Neural crest cell (in vitro differentiated cells): ENCODE results near the gene ZNF609. TPM values are rescaled to one million over a fixed set of nuclear protein-coding genes. Genes with fewer than 3 reads are reported as not detected.
"Not testable (repeated sequence)": the region's sequence is repeated elsewhere in the genome, so short reads cannot be mapped to it uniquely, and the experiment has no call there.

Experiments used
- DNase-seq: peaks from one replicate; pipeline ENCODE4 v3.0.0; 2021; ENCODE audit warnings: low read depth, mixed read lengths, low spot score
- H3K27ac Mint-ChIP-seq: one replicate; pipeline ENCODE4 v1.8.0; 2021; ENCODE audit warnings: mild to moderate bottlenecking, mixed read lengths; ENCODE audit not compliant: unreplicated experiment
- H3K27me3 Mint-ChIP-seq: 2 replicates; pipeline ENCODE4 v1.8.0; 2021; ENCODE audit warnings: low read depth, mild to moderate bottlenecking, mixed read lengths
- H3K36me3 Mint-ChIP-seq: 2 replicates; pipeline ENCODE4 v1.8.0; 2021; ENCODE audit warnings: low read depth, mild to moderate bottlenecking, mixed read lengths
- H3K4me1 Mint-ChIP-seq: 2 replicates; pipeline ENCODE4 v1.8.0; 2021; ENCODE audit warnings: mixed read lengths
- H3K4me3 Mint-ChIP-seq: one replicate; pipeline ENCODE4 v1.8.0; 2021; ENCODE audit warnings: mild to moderate bottlenecking, mixed read lengths
- H3K9me3 Mint-ChIP-seq: 2 replicates; pipeline ENCODE4 v1.8.0; 2021; ENCODE audit warnings: mixed read lengths
- total RNA-seq: library from RNA; stranded (reverse); gene quantifications from 2 replicates; pipeline ENCODE4 v1.2.1, GENCODE V29; 2021
- TF ChIP-seq, protein P1 (sequence below): fragments of 200-600 bp; sonication (generic); conservative IDR thresholded peaks from 2 replicates; pipeline ENCODE4 v1.5.0; 2021; ENCODE audit warnings: antibody characterized with exemption, mild to moderate bottlenecking

The ZNF609 gene
- total RNA-seq, 1 donor from 2014 or later: 43.0 TPM

DNA sequence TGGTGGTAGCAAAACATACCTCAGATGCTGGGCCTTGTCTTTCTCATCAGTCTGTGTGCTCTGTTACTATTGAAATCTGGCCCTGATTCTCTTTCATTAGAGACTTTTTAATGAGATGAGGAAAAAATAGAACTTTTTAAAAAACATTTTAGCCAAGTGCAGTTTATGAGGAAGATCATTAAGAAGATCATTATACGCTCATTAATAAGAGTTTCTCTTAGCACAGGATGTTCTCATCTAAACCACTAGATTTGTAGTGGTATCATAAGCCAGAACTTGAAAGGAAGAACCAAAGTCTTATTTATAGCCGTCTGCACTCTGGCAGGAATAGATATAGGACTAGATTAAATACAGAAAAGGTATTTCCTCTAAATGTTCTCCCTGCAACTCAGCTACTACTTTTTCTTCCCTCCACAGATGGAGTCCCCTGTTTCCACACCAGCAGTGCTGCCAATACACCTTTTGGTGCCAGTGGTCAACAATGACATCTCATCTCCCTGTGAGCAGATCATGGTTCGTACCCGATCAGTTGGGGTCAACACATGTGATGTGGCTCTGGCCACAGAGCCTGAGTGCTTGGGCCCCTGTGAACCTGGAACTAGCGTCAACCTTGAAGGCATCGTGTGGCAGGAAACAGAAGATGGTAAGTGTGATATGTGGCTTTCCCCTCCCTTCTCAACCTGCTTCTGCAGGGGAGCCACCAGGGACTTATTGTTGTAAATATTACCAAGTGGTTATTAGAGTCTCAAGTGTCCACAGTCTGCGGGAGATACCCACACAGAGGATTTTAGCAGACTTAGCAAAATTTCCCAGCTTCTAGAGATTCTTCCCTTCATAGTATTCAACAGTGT lies 162.3 kb downstream of the ZNF609 start:
- Mint-ChIP-seq H3K4me1 (peaks cover 24% of the 10 kb centered on the region), H3K27ac (no peak overlapping the region), H3K36me3 (no peaks in the 10 kb centered on the region), H3K9me3 (no peaks in the 10 kb centered on the region), H3K27me3 (no peaks in the 10 kb centered on the region), H3K4me3 (no peak overlapping the region)
- DNase-seq: no peak
- TF ChIP-seq, protein P1, sequence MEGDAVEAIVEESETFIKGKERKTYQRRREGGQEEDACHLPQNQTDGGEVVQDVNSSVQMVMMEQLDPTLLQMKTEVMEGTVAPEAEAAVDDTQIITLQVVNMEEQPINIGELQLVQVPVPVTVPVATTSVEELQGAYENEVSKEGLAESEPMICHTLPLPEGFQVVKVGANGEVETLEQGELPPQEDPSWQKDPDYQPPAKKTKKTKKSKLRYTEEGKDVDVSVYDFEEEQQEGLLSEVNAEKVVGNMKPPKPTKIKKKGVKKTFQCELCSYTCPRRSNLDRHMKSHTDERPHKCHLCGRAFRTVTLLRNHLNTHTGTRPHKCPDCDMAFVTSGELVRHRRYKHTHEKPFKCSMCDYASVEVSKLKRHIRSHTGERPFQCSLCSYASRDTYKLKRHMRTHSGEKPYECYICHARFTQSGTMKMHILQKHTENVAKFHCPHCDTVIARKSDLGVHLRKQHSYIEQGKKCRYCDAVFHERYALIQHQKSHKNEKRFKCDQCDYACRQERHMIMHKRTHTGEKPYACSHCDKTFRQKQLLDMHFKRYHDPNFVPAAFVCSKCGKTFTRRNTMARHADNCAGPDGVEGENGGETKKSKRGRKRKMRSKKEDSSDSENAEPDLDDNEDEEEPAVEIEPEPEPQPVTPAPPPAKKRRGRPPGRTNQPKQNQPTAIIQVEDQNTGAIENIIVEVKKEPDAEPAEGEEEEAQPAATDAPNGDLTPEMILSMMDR: no peak

DNA sequence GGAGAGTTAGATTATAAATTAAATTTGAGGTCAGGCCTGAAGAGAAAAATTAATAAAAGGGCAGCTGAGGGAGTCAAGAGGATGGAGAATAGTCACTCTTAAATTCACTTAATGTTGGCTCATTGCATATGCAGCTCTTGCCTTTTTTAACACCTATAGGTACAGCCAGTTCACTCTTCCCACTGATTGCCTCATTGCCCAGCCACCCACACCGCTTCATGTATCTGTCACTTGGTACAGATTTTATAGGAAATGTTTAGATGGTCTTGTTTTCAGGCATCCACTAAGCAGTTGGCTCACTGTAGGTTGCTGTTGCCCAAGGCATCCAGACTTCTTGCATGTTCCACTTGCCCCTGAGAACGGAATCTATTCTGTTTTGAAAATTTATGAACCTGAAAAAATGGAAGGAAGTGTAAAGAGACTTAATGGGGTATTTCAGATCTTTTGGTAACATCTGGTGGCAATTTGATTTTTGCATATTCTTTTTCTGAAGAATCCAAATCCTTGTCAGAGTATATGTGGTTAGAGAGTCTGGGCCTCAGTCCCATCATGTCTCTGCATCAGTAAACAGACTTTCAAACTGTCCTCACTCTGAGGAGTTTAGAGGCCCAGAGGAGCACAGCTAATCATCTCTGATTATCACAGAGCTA lies 163.1 kb downstream of the ZNF609 start:
- no peaks in the 10 kb centered on the region for H3K27me3 Mint-ChIP-seq
- H3K9me3 Mint-ChIP-seq: no peaks in the 10 kb centered on the region
- TF ChIP-seq, protein P1: no peak
- DNase-seq: no peak
- H3K4me3 Mint-ChIP-seq: no peak overlapping the region
- peaks cover 20% of the 10 kb centered on the region for H3K4me1 Mint-ChIP-seq
- no peaks in the 10 kb centered on the region for H3K36me3 Mint-ChIP-seq
- H3K27ac Mint-ChIP-seq: no peak overlapping the region

DNA sequence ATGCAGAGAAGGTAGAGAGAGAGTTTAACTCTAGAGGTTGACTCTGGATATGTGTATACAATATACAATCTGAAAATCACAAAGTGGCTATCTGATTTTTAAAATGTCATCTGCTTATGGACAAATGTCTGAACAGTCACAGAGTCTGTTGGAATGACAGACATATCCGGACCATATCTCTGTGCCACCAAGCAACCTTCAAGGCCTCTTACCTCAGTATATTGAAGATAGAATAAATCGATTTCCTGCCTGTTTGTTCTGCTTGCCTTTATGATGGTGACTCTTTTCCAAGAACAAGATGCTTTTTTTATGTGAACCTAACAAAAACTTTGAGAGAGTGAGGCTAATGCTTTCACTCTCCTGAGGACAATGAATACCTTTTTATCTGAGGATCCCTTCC lies 163.9 kb downstream of the ZNF609 start:
- no peak for DNase-seq
- Mint-ChIP-seq H3K27me3 (no peaks in the 10 kb centered on the region), H3K4me1 (peaks cover 18% of the 10 kb centered on the region), H3K36me3 (no peaks in the 10 kb centered on the region), H3K4me3 (no peak overlapping the region), H3K27ac (no peak overlapping the region), H3K9me3 (no peaks in the 10 kb centered on the region)
- TF ChIP-seq, protein P1: no peak

DNA sequence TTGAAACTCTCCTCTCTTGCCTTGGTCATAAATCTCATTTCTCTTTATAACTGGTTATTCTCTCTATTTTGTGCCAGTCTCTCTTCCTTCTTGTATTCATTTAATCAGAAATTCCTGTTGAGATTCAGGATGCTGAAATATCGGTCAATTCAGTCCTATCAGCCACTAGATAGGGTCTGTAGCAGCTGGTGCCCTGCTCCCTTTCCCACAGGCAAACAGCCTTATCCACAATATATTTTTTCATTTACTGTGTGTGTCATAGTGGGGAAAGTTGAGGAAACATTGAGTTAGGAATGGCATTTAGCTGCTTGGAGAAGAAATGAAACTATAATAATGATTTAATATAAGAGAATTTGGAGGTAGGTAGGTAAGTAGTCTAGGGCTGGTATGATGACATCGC lies 168.7 kb downstream of the ZNF609 start:
- TF ChIP-seq, protein P1: no peak
- no peak for DNase-seq
- Mint-ChIP-seq H3K9me3 (no peaks in the 10 kb centered on the region), H3K27ac (no peak overlapping the region), H3K4me3 (no peak overlapping the region), H3K36me3 (no peaks in the 10 kb centered on the region), H3K27me3 (no peaks in the 10 kb centered on the region), H3K4me1 (peaks cover 4% of the 10 kb centered on the region)

DNA sequence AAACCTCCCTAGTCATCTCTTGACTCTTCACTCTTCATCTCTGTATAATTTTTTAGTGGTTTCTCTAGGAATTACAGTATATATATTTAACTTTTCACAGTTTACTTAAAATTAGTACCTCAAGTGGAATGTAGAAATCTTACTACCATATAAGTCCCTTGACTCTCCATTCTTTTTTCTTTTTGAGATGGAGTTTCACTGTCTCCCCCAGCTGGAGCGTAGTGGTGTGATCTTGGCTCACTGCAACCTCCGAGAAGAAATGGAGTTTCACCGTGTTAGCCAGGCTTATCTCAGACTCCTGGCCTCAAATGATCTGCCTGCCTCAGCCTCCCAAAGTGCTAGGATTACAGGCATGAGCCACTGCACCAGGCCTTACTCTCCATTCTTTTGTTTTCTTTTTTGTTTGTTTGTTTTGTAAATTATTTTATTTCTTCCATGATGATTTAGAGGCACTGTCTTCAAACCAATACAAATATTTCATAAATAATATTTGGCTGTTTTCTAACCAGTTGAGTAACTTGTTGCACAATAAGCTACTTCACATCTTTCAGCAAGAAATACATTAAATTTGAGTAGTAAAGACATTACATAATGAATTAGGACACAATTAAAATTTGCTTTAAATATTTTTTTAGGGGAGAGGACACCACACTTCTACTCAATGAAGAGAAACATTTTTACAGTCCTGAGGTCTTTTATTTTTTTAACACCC lies 170.2 kb downstream of the ZNF609 start:
- H3K4me1 Mint-ChIP-seq: peaks cover 19% of the 10 kb centered on the region
- H3K27me3 Mint-ChIP-seq: no peaks in the 10 kb centered on the region
- no peak for DNase-seq
- H3K4me3 Mint-ChIP-seq: no peak overlapping the region
- TF ChIP-seq, protein P1: peak; percentile 23
- no peaks in the 10 kb centered on the region for H3K36me3 Mint-ChIP-seq
- H3K9me3 Mint-ChIP-seq: no peaks in the 10 kb centered on the region
- no peak overlapping the region for H3K27ac Mint-ChIP-seq

DNA sequence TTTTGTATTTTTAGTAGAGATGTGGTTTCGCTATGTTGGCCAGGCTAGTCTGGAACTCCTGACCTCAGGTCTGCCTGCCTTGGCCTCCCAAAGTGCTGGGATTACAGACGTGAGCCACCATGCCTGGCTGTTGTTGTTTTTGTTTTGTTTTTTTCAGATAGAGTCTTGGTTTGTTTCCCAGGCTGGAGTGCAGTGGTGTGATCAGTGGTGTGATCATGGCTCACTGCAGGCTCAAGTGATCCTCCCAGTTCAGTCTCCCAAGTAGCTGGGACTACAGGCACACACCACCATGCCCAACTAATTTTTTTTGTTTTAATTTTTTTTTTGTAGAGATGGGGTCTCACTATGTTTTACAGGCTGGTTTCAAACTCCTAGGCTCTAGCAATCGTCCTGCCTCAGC lies 172.3 kb downstream of the ZNF609 start:
- peaks cover 35% of the 10 kb centered on the region for H3K4me1 Mint-ChIP-seq
- DNase-seq, H3K27me3 Mint-ChIP-seq, H3K9me3 Mint-ChIP-seq, H3K36me3 Mint-ChIP-seq, H3K27ac Mint-ChIP-seq, H3K4me3 Mint-ChIP-seq: not testable (repeated sequence)
